ENCODE data around the gene LPP. TPM values are rescaled to one million over a fixed set of nuclear protein-coding genes. Genes with fewer than 3 reads are reported as not detected.

The LPP gene
- polyA plus RNA-seq, 1 experiment, result 76.3 TPM

DNA sequence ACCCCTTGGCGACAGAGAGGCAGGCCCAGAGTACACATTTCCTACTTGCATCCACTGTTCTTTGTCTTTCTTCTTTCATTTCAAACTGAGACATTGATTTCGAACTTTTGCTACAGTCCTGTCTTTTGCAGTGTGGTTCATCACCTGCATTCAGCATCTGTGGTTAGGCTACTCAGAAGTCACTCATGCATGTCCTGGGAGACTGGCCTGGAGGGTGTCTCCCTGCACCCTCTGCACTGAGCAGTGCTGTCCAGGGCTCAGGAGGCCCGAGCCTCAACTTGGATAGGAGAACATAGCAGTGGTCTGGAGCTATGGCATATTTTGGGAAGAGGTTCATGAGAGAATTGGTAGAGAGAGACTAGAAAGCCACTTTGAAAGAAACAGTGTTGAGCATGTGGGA, 777.6 kb downstream of the LPP start:
- CTCF ChIA-PET, result no interaction called here
- Histone ChIP-seq H3K9me3 (ENCODE audit: control insufficient read depth, insufficient read depth, low read length) (no peaks in the 10 kb centered on the region), H3K27ac (ENCODE audit: low read depth, low read length) (no peak overlapping the region), H3K27me3 (ENCODE audit: control insufficient read depth, insufficient read depth, low read length) (no peaks in the 10 kb centered on the region), H3K4me3 (ENCODE audit: low read depth, low read length) (no peak overlapping the region)
- POLR2A ChIA-PET, result no interaction called here
- DNase-seq (ENCODE audit: low read depth, low spot score), result no peak
- TF ChIP-seq, protein P1, sequence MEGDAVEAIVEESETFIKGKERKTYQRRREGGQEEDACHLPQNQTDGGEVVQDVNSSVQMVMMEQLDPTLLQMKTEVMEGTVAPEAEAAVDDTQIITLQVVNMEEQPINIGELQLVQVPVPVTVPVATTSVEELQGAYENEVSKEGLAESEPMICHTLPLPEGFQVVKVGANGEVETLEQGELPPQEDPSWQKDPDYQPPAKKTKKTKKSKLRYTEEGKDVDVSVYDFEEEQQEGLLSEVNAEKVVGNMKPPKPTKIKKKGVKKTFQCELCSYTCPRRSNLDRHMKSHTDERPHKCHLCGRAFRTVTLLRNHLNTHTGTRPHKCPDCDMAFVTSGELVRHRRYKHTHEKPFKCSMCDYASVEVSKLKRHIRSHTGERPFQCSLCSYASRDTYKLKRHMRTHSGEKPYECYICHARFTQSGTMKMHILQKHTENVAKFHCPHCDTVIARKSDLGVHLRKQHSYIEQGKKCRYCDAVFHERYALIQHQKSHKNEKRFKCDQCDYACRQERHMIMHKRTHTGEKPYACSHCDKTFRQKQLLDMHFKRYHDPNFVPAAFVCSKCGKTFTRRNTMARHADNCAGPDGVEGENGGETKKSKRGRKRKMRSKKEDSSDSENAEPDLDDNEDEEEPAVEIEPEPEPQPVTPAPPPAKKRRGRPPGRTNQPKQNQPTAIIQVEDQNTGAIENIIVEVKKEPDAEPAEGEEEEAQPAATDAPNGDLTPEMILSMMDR (IDR thresholded peaks at IDR 0.05; ENCODE audit: low read depth, low read length), result no peak

DNA sequence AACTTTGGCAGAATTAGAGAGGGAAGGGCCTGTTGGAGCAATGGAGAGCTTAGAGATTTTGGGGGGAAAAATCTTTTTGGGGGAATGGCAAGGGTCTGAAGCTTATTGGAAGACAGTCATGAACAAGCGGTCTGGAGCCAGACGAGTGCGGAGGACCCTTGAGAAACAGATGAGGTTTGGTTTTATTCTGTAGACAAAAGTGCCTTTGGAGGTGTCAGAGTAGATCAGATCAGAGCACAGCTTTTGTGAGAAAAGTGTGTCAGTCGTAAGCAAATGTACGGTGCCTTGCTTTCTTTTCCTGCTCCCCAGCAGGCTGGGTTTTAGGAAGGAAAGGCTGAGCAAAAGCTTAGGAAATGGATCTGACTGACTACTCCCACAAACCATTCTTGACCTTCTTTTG, 781.0 kb downstream of the LPP start:
- CTCF ChIA-PET, result interaction anchor here (1.2 to 1.9 kb wide), 2 partner anchors 10 to 20 kb away, joined by 3 to 6 read pairs; no protein-coding TSS in a partner anchor

DNA sequence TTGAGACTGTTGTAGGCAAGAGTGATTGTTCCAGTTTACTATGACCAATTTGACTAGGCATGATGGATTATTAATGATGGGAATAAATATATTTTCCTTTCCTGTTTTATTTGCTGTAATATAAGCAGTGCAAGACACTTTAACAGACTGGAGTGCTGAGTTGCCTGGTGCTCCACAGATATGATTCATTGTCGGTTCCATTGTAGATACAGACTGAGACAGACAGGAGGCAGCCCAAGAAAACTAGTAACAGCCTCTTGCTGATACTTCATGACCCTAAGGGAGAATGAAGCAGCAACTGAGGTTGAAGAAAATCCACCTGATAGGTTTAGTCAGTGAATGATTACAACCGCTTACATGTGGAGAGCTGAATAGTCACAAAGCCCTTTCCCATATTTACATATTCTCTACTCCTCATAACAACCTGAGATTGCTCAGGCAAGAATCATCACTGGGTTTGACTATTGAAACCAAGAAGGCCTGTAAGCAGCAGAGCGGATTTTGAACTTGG, 782.7 kb downstream of the LPP start:
- no peaks in the 10 kb centered on the region for H3K27me3 ChIP-seq (ENCODE audit: control insufficient read depth, insufficient read depth, low read length)
- POLR2A ChIA-PET, result no interaction called here

More for the DNA sequence above, 781.0 kb downstream of the LPP start:
- no peak for DNase-seq (ENCODE audit: low read depth, low spot score)
- Histone ChIP-seq H3K27ac (ENCODE audit: low read depth, low read length) (no peak overlapping the region), H3K9me3 (ENCODE audit: control insufficient read depth, insufficient read depth, low read length) (no peaks in the 10 kb centered on the region; the same call in 1 of the 2 replicates), H3K27me3 (ENCODE audit: control insufficient read depth, insufficient read depth, low read length) (no peaks in the 10 kb centered on the region), H3K4me3 (ENCODE audit: low read depth, low read length) (no peak overlapping the region)
- POLR2A ChIA-PET, result no interaction called here
- TF ChIP-seq, protein P1 (IDR thresholded peaks at IDR 0.05; ENCODE audit: low read depth, low read length), result no peak

DNA sequence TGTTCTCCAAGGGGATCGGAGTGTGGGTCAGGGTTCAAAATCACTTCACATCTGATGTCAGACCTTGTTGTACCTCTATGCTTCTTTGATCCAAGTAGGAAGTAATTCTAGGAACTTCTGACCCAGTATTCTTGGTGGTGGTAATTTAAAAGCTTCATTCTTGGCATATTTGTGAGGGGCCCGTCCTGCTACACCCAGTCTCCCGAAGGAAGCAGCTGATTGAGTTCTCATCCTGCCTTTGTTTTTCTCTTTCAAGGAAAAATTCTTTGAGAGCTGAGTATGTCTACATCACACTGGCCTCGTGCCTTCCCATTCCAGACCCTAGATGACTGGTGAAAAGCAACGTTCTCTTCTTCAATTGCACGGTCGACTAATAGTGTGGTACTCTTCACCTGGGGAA, 783.4 kb downstream of the LPP start:
- no peak for DNase-seq (ENCODE audit: low read depth, low spot score)
- H3K27ac ChIP-seq (ENCODE audit: low read depth, low read length), result no peak overlapping the region
- TF ChIP-seq, protein P1 (IDR thresholded peaks at IDR 0.05; ENCODE audit: low read depth, low read length), result no peak
- no peak overlapping the region for H3K4me3 ChIP-seq (ENCODE audit: low read depth, low read length)
- H3K27me3 ChIP-seq (ENCODE audit: control insufficient read depth, insufficient read depth, low read length), result no peaks in the 10 kb centered on the region
- ChIA-PET CTCF (interaction anchor here (1.1 kb wide), 1 partner anchor 17 kb away, joined by 3 read pairs; no protein-coding TSS in a partner anchor), POLR2A (no interaction called here)
- H3K9me3 ChIP-seq (ENCODE audit: control insufficient read depth, insufficient read depth, low read length), result no peaks in the 10 kb centered on the region; the same call in 1 of the 2 replicates

More for the DNA sequence above, 782.7 kb downstream of the LPP start:
- Histone ChIP-seq H3K27ac (ENCODE audit: low read depth, low read length) (no peak overlapping the region), H3K4me3 (ENCODE audit: low read depth, low read length) (no peak overlapping the region), H3K9me3 (ENCODE audit: control insufficient read depth, insufficient read depth, low read length) (no peaks in the 10 kb centered on the region; the same call in 1 of the 2 replicates)
- no peak for DNase-seq (ENCODE audit: low read depth, low spot score)
- CTCF ChIA-PET, result interaction anchor here (1.1 to 1.9 kb wide), 2 partner anchors 18 kb away, joined by 3 to 6 read pairs; no protein-coding TSS in a partner anchor
- TF ChIP-seq, protein P1 (IDR thresholded peaks at IDR 0.05; ENCODE audit: low read depth, low read length), result no peak

DNA sequence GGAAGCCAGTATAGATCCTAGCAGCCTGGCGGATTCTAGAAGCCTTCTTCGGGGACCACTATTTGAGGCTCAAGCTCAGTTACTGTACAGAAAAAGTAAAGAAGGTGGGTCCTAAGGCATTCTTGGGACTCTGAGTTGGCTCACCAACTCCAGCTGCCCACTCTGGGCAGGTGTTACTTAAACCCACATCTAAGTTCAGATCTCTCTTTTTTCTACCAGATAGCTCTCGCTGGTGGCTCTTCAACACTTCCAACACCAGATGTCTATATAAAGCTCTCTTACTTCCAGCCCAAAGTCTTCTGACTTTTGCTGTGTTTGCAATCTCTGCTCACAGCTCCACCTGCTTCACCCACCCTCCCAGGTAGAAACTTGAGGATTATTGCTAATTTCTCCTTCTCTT, 785.0 kb downstream of the LPP start:
- no peak overlapping the region for H3K4me3 ChIP-seq (ENCODE audit: low read depth, low read length)
- POLR2A ChIA-PET, result no interaction called here
- CTCF ChIA-PET, result interaction anchor here (0.5 to 1.2 kb wide), 2 partner anchors 1198 to 1202 kb away, joined by 3 to 7 read pairs; no protein-coding TSS in a partner anchor

More for the DNA sequence above, 785.0 kb downstream of the LPP start:
- TF ChIP-seq, protein P1 (IDR thresholded peaks at IDR 0.05; ENCODE audit: low read depth, low read length), result no peak
- no peak for DNase-seq (ENCODE audit: low read depth, low spot score)
- Histone ChIP-seq H3K27ac (ENCODE audit: low read depth, low read length) (no peak overlapping the region), H3K9me3 (ENCODE audit: control insufficient read depth, insufficient read depth, low read length) (no peaks in the 10 kb centered on the region; the same call in 1 of the 2 replicates), H3K27me3 (ENCODE audit: control insufficient read depth, insufficient read depth, low read length) (no peaks in the 10 kb centered on the region)
